HCEC 1CT (cell line): ENCODE data around the gene DLX5.

ENCODE experiments used
- DNase-seq: peaks from one replicate; pipeline ENCODE4 v3.0.0-alpha.2; 2017

Gene DLX5

GRCh38 chr7:97018126-97018601 is 6.5 kb downstream of the DLX5 start:
- DNase-seq = no peak

DNA sequence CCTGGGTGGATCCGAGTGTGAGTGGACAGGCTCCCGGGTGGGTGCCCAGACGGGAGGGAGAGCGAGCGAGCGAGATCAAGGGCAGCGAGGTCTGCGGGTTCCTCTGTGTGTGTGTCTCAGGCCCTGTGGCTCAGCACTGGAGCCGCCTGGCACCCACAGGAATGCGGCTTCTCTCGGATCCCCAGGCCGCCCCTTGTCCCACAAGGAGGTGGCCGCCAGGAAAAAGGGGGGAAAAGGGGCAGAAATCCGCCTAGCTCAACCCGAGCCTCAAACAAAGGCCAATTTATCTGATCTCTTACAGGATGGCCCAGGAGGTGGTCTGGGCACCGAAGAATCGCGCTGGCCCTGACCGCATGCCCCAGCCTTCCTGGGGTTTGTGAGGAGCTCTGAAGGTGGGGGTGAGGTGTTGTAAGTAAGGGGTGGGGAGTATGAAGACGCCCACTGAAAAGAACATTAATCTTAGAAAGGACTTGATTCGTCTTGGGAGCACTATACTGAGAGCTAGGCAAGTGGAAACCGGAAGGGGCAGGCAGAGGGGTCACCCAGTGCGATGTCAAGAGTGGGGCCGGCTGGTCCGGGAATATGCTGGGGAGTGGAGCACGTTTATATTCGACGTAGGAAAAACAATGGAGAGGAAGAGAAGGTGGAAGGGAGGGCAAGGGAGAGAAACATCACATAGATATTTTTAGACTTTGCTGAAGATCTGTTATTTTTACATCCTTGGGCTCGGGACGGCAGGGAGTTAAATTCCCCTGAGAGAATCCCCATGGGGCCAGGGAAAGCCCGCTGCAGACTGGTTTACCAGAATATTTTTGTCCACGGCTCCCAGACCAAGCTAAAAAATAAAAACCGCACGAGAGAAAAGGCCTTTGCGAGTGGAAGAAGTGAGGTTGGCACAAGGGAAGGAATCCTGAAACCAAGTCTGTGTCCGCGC is 7.2 kb downstream of the DLX5 start:
- no peak for DNase-seq

- DNase-seq = no peak
Observed at GRCh38 chr7:97016381-97017191, 8.0 kb downstream of the DLX5 start.

GRCh38 chr7:97015756-97016380 is 8.8 kb downstream of the DLX5 start:
- no peak for DNase-seq

GRCh38 chr7:97015279-97015678 is 9.4 kb downstream of the DLX5 start:
- DNase-seq = no peak

GRCh38 chr7:97014145-97014750 is 10.4 kb downstream of the DLX5 start:
- DNase-seq = no peak

GRCh38 chr7:97013845-97014134 is 10.8 kb downstream of the DLX5 start:
- no peak for DNase-seq

DNA sequence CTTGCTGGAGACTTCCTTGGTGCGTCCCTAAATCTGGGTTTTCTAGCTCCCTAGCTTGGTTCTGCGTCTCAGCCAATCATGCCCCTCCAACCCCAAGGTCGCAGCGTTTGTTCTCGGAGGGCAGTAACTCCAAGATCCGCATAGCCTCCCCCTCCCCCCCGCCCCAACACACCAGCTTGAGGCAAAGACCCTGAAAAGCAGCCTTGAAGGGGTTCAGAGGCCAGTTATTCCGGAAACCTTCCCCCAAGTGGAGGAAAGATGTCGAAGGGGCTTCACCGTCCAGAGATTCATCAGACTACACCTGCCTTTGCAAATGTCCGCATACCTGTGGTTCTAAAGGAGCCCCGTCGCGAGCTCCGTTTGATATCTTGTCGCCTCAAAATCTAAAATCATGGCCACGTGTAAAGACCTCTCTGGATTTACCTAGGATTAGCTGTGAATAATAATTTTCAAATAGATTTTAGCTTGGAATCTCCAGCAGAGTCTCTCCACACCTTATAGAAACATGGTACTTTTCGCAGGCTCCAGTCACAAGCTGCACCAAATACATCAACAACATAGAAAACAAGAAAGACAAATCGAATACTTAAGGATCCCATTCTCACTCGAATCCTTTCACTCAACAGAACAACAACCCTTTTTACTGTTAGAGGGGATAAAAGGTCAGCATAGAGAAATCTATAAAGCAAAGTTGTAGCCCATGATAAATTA is 11.3 kb downstream of the DLX5 start:
- DNase-seq = no peak

GRCh38 chr7:97012365-97013133 is 12.1 kb downstream of the DLX5 start:
- DNase-seq = no peak

- DNase-seq = no peak
Observed at GRCh38 chr7:97011536-97012364, 12.9 kb downstream of the DLX5 start.

- DNase-seq = no peak
Observed at GRCh38 chr7:97011104-97011503, 13.5 kb downstream of the DLX5 start.

DNA sequence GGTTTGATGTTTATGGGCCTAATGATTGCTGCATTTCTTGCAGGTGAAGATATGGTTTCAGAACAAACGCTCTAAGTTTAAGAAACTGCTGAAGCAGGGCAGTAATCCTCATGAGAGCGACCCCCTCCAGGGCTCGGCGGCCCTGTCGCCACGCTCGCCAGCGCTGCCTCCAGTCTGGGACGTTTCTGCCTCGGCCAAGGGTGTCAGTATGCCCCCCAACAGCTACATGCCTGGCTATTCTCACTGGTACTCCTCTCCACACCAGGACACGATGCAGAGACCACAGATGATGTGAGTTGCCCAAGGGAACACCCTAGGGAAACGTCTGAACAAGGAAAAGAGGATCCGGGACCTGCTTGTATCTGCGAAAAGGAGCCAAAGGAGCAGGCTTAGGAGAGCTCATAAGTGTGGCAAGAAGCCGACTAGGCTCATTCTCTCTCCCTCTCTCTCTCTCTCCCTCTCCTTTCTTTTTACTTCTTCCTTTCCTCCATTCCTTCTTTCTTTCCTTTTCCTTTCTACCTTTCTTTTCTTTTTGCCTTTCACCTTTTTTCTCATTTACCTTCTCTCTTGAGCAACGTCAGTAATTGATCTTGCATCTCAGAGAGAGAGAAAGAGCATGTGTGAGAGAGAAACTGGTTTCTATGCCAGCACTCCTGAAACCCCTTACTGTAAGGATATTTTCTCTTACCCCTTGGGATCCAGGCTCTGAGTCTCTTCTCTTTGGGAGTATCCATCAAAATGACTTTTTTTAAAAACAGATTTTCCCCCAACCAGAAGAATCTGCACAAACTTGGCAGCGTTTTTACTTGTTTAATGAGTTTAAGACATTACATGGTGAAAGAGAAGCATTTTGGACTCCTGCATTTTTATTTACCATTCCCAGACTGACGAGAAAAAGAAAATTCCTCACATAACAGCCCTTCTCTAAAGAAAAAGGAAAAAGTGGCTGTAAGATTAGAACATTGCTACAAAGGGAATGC is 14.6 kb downstream of the DLX5 start:
- no peak for DNase-seq

DNA sequence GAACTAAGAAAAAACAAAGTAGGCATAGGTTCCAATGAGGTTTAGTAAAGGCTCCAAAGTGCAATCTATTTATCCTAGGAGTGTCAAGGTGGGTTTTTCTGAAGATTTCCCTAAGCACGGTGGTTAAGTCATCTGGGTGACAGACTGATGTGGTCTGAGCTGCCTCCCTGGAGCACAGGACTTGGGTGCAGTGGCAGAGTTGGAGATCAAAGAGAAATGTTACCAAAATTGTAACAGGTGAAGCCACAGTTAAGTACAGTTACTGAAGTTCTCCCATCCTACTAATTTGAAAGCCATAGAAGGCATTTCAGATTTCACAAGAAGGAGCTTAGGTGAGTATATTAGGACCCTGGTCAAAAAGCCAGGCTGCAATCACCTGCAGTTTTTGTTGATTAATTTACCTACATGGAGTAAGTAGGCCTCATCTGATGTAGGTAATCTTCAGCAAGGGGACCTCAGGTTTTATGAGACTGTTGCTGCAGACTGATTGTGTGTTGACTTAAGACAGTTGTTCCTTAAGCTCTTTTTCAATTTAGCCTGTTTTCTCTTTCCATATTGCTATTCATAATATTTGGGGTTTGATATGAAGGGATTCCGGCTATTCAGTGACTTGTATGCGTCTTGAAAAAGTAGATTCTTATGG is 16.2 kb downstream of the DLX5 start:
- DNase-seq = no peak

- DNase-seq = no peak
Observed at GRCh38 chr7:97007583-97007861, 17.1 kb downstream of the DLX5 start.

GRCh38 chr7:97006816-97007582 is 17.6 kb downstream of the DLX5 start:
- DNase-seq = no peak

DNA sequence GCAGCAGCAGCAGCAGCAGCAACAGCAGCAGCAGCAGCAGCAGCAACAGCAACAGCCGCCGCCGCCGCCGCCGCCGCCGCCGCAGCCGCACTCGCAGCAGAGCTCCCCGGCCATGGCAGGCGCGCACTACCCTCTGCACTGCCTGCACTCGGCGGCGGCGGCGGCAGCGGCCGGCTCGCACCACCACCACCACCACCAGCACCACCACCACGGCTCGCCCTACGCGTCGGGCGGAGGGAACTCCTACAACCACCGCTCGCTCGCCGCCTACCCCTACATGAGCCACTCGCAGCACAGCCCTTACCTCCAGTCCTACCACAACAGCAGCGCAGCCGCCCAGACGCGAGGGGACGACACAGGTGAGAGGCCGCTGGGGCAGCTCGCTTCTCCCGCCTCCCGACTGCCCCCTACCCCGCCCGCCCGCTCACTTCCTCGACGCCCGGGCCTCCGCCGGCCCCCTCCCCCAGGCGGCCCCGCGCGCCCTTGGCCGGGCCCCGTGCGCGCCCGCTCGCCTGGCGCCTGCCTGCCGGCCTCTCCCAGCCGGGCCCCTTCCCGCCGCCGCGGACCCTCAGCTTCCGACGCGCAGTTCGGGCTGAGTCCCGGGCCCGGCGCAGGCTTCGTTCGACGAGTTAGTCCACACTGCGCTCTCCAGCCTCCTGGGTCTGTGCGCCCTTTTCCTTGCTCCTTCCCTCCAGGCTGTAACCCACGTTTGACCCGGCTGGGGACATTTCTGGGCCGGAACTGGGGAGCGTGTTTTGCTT is 18.4 kb downstream of the DLX5 start:
- peak; percentile 4 for DNase-seq
